HG03571 (cell line): ENCODE data around the gene LENG1.

Experiments used
- ATAC-seq: cut with Tn5 transposase; IDR thresholded peaks from one replicate; pipeline ENCODE4 v1.9.1; 2021; ENCODE audit not compliant: unreplicated experiment

The LENG1 gene

DNA sequence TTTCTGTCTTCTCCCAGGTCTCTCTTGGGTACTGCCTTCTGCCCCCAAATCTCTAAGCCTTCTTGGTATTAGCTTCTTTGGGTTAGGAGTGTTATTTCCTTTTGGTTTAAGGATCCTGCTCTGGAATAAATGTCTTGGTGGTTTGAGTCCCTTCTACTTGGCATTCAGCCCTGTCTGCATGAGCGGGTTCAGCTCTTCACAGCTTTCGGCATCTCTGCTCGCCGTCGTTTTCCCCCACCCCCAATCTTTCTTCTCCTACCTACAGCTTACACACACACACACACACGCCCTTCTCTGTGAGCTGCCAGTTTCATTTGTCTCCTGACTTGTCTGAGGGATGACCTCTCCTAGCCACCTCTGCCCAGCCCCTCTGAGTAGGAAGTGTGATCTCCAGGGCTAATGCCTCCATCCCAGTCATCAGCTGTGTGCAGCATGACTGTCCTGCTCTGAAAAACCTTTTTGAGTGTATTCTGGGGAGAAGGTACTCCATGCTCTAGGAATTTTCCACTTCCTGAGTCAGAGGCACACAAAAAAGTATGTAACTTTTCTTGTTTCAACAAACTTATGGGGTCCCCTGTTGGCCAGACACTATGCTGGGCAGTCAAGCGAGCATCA lies 17.2 kb downstream of the LENG1 start:
- ATAC-seq = no peak

DNA sequence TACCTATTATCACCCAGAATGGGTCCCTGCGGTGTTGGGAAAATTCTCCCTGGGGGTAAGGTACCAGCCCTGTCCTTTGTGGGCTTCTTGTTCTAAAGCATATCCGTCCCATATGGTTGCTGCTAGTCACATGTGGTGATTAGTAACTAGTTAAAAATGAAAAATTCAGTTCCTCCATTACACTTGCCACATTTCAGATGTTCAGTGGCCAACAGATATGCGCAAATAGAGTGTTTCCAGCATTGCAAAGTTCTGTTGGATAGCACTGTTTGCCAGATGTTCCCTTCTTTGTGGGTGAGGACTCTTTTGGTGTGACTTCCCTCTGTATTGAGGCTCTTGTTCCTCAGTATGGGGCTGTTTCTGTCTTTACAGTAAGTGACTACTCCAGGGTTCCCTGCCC lies 18.2 kb downstream of the LENG1 start:
- no peak for ATAC-seq

DNA sequence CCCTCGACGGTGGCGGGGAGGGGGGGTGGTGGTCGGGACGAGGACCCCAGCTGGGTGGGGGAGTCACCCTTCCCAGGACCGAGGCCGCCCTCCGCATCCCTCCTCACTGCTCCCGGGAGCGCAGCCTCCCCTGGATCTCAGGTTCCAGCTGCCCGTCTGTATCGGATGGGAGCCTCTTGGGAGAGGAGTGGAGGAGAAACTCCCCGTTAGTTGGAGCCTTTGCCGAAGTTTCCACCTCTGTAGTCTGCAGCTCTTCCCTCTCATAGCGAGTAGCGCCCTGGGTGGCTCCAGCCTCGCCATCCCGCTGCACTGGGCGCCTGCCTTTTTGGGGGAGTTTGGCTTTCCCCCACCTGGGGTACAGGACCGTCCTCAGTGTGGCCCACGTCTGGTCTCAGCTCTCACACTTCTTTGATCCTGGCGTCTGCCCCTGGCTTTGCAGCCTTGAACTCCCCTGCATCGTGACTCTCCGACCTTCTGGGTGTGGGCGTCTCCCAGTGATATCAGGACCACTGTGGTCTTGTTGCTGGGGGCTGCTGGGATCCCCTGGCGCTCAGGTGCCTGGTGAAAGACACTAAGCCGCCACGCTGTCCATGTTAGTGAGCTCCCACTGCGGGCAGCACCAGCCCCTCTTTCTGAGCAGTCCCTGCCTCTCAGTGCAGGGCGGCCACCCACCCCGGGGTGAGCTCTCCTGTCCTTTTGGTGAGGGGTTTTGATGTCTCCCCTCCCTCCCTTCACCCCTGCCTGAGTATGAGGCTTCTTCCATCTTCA lies 20.8 kb downstream of the LENG1 start:
- ATAC-seq = no peak

DNA sequence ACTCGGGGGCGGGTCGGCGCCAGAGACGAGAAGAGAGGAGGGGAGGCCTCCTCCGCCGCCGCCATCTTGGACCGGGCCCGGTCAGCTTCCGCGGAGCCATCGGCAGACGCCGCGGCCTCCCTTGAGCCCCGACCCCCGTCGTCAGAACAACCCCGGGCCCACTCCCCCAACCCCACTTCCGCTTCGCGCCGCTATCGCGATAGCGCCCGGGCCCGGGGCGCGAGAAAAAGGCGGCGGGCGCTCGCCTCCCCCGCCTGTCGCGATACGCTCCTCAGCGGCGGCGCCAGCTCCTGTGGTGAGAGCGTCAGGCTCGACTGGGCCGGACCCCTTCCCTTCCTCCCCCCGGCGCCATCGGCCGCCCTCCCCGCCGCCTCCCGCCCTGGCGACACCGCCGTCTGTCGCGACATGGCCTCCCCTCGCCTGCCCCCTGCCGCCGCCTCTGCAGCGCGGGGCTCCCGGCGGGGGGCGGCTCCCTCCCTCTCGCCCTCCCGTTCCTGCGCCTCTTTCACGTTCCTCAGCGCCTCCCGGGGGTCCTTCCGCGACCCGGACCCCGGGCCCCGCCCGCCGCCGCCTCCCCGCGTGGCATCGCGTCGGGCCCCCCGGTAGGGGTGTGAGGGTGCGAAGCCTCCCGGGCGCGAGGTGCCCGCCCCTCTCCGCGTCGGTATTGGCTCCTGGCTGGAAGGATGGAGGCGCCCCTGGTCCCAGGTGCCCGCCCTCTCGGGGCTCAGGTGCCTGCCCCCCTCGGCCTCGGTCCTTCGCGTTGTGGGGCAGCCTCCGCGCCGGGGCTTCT lies 21.6 kb downstream of the LENG1 start, which contains the start of gene CNOT3:
TSS of gene CNOT3 (plus strand) at position 64 of the 790 bp plus-strand sequence. CDS start 5,217 bp downstream, outside the sequence.
- no peak for ATAC-seq

DNA sequence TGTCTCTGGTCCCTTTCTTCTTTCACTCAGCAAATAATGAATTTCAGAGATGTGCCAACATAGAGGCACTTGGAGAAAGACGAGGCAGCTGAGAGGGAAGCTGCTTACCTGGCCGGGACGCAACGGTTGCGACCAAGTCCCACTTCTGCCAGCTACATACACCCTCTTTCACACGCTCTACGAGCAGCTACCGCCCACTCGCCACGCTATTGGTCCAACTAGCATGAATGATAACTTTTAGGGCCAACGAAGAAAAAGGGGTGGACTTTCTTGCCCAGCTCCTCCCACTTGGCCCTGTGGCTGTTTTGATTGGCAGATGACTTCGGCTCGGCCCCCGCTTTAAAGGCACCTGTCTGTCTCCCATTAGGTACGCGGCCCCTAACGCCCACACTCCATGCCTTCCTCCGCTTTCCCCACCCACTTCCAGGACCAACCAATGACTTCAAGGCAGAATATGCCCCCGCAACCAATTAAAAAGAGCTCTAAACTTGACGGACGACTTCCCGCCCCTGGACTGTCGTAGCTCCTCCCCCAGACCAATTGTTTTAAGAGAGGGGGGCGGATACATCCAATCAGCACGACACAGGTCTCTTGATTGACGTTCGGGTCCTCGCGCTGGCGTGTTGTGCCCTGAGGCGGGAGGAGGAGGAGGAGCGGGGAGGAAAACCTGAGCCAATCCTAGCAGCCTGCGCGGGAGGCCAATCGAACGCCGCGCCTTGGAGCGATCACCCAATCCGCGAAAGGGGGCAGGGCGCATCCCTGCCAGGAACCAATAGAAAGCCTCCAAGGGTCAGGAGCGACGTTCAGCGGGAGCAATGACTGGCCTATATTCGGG lies 22.4 kb downstream of the LENG1 start:
- ATAC-seq = peak; percentile 68

DNA sequence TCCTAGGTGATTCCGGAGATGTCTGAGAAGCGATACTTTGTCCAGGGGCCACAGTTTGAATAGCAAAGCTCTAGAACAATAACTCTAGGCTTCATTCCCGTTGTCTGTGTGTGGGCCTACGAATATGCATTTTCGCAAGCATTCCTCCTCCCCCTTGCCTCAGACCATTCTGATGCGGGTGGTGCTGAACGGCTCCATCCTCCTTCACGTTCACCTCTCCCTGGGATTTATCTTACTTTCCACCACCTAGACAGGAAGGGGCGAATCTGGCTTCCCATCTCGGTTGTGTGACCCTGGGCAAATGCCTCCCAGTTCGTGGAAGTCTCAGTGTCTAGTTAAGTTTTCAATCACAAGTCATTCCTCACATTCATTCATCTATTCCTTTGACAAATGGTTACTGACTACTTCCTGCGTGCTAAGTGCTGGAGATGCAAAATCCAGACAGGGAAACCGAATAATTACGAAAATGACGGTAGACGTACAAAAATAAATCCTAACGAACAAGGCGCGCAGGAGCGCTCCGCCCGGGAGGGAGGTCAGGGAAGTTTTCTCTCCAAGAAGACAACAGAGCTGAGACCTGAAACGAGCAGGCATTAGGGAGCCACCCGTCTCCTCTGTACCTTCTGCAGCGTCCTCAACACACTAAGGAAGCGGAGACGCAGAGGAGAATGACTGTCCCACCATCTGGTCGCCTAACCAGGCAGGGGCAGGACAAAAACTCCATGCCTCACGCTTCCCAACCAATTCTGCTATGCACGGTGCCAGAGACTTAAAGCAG lies 23.2 kb downstream of the LENG1 start:
- ATAC-seq = no peak

DNA sequence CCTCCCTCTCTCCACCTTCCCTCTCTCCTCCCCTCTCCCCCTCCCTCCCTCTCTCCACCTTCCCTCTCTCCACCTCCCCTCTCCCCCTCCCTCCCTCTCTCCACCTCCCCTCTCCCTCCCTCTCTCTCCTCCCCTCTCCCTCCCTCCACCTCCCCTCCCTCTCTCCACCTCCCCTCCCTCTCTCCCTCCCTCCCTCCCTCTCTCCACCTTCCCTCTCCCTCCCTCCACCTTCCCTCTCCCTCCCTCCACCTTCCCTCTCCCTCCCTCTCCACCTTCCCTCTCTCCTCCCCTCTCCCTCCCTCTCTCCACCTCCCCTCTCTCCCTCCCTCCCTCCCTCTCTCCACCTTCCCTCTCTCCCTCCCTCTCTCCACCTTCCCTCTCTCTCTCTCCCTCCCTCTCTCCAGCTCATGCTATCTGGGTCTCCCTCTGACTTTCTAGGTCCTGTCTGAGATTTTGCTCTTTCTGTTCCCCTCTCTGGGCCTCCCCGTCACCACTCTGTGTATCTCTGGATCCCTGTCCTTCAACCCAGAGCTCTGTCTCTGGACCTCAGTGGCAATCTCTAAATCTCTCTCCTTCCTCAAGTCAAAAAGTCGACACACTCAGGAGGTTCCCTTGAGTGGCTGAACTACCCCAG lies 25.4 kb downstream of the LENG1 start:
- ATAC-seq = no peak

DNA sequence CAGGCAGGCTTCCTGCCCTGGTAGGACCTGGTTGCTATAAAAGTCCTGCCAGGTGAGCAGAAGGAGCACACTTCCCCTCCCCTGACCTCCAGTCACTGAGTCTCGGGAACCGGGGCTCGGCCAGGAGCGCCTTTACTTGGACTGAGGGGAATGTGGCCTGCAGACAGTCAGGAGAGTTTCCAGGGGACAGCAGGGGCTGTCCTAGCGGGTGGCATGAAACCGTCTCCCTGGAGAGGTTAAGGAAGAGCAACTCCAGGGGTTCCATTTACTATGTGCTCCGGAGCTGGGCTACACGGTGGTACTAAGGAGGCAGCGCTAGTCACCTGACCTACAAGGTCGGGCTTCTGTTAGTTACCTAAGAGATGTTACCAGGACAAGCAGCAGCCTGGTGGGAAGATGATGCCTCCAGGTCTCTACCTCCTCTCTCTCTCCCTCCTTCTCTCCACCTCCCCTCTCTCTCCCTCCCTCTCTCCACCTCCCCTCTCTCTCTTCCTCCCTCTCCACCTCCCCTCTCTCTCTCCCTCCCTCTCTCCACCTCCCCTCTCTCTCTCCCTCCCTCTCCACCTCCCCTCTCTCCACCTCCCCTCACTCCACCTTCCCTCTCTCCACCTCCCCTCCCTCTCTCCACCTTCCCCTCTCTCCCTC lies 26.1 kb downstream of the LENG1 start:
- no peak for ATAC-seq

DNA sequence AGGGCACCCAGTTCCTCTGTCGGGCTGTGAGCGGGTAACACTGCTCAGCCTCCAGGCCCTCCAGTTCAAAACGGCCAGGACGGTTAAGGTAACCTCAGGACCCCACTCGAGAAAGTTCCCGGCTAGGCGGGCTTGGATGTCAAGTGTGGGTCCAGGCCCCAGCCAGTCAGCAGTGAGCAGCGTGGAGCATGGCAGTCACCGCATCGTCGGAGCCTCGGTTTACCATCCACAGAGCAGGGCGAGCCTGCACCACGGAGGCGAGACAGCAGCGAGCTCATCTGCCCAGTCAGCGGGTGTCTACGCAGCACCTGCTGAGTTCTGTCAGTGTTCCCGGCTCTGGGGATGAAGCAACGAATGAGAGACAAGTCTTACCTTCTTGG lies 29.9 kb downstream of the LENG1 start:
- ATAC-seq = no peak

DNA sequence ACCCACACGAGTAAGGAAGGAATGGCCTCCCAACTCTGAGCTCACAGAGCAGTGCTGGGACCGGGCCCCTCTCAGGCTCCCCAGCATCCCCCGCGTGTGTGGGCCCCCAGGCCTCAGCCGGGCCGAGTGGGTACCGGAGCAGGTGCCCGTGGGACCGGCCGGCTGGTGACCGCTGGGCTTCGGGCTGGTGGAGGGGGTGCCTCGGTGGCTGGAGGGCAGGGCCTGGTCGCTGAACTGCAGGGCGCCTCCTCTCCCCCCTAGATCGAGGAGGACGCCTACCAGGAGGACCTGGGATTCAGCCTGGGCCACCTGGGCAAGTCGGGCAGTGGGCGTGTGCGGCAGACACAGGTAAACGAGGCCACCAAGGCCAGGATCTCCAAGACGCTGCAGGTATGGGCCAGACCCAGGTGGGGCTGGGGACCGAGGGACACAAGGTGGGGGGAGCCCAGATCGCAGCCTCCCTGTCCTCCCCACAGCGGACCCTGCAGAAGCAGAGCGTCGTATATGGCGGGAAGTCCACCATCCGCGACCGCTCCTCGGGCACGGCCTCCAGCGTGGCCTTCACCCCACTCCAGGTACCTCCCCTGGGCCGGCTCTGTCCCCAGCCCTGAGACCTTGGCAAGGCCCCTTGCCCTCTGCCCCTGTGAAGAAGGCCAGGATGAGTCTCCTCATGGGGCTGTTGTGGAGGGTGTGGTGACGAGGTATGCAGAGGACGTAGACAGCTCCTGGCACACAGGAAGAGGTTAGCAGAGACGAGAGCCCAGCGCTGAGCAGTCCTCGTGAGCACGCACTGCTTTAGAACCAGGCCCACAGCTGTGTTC lies 30.5 kb downstream of the LENG1 start:
- ATAC-seq = no peak

DNA sequence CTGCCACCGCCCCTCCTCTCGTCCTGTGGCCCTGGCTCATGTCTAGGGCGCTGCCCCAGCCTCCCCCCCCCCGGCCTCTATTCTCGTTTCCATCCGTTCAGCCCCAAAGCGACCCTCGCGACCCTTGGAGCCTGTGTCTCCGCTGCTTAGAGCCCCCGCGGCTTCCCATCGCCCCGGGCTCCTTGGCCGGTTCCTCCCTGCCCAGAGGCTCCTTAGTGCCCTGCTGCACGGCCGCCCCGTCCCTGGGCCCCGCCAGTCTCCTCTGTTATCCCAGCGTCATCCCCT lies 31.1 kb downstream of the LENG1 start:
- ATAC-seq = no peak

DNA sequence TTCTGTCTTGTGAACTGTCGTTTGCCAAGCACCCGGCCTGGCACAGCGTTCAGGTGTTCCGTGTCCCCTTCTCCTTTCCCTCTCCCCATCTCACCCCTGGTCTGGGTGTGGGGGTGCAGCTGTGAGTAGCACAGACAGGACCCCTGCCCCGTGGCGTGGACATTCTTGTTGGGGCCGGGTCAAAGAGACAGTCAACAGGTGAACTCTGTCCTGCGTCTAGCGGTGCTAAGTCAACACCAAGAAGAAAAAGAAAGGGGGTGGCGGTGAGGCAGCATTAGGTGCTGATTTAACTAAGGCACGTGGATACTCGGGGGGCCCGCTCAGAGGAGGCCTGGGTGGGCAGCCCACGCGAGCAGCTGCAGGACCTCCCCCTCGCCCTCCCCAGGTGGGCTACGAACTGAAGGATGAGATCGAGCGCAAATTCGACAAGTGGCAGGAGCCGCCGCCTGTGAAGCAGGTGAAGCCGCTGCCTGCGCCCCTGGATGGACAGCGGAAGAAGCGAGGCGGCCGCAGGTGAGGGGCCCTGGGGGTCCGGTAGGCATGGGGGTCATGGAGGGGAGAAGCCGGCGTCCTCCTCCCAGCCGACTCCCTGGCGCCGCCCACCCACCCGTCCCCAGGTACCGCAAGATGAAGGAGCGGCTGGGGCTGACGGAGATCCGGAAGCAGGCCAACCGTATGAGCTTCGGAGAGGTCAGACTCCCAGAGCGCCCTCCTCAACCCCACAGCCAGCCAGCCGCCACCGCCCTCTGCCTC lies 31.7 kb downstream of the LENG1 start:
- no peak for ATAC-seq

DNA sequence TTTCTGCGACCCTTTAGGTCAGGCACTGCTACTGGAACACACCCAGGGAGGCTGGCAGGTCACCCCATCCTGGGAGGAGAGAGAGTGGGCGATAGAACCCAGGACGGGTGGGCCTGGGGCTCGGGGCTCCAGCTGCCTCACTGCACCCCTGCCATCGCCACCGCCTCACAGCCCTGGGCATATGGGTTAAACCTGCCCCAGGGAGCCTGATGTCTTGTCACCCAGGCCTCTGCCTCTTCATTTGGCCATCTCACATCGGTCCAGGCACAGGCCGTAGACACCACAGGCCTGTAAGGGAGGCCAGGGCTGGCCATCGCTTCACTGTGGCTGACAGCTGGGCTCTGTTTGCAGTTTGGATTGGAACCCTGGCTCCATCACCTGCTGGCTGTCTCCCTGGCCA lies 33.8 kb downstream of the LENG1 start:
- ATAC-seq = no peak

DNA sequence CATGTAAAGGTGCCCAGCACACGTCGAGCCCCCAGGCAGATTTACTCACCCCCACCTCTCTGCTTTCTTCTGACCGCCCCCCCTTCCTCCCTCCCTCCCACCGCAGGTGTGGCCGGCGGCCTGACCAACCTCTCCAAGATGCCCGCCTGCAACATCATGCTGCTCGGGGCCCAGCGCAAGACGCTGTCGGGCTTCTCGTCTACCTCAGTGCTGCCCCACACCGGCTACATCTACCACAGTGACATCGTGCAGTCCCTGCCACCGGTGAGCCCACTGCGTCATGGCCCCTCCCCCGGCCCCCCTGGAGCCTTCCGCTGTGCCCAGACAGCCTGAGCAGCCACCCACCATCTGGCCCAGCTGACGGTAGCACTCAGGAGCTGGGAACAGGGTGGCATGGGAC lies 35.1 kb downstream of the LENG1 start:
- ATAC-seq = no peak

DNA sequence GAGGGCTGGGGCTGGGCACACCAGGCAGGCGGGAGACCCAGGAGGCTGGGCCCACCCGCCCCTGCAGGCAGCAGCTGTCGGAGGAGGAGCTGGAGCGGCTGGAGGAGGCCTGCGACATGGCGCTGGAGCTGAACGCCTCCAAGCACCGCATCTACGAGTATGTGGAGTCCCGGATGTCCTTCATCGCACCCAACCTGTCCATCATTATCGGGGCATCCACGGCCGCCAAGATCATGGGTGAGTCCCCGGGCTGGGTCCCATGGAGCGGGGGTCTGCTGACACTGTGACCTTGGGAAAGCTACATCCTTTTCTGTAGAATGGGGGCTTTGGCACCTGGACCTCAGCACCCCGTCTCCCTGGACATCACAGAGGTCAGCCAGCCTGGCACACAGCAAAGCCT lies 35.8 kb downstream of the LENG1 start:
- ATAC-seq = no peak

DNA sequence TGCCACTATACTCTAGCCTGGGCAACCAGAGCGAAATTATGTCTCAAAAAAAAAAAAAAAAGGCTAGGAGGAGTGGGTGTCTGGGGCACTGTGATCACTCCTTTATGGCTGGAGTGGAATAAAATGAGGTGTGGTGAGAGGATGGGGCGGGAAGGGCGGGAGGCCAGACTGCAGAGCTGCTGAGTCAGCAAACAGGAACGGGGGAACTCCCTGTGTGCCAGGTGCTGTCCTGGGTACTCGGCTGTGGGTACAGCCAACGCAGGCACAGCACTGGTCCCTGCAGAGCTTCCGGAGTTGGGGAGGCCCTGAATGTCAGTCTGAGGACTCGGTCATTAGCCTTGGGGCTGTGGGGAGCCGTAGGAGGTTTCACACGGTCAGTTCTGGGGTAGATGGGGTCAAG lies 38.3 kb downstream of the LENG1 start:
- ATAC-seq = no peak

DNA sequence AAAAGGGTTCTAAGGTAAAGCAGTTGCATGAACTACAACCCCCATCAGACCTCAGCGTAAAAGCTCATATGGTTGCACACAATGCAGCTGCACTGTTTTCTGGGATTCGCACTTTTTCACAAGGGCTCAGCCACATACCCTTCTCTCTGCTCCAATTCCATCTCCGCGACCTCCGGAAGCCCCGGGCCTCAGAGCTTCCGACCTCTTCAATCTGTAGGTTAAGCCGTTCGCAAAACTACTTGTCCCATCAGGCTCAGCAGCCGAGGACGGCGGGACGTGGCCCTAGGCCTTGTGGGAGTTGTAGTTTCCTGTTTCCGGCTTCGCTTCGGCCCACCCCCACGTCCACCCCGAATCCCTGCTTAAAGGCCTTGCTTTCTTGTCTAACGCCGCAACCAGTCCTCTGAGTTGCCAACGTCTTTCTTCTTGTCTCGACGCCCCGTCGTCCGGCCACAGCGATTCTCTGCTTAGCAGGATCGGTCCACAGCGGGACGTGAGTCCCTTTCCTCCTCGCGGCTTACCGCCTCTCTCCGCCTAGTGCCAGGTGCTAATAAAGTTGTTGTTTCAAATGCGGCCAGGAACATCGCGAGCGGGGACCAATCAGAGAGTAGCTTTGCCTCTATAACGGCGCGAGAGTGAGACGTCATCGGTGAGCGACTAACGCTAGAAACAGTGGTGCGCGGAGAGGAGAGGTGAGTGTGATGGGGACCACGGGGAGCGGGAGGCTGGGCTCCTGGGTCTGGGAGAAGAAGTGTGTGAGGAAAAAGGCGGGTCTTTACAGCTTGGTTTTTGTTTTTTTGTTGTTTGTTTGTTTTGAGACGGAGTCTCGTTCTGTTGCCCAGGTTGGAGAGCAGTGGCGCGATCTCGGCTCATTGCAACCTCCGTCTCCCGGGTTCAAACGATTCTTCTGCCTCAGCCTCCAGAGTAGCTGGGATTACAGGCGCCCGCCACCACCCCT lies 44.1 kb downstream of the LENG1 start, which contains the start of the genes PRPF31 and TFPT:
TSS of gene PRPF31 (plus strand) at position 646 of the 955 bp plus-strand sequence. CDS start 2,525 bp downstream, outside the sequence.
TSS of gene TFPT (minus strand) at position 549 of the 955 bp plus-strand sequence. CDS start at position 161, 388 bp downstream.
- ATAC-seq = peak; percentile 73
